Activated CD4-positive, alpha-beta T cell treated with anti-CD3 and anti-CD28 coated beads, Interleukin-2, Interleukin-4, amounts not matched to agents 100 ng/mL and 50 ng/mL, durations not matched to agents 16 hours and 8 hours (primary cell): ENCODE data around the gene EIF3A.
A peak's percentile ranks its signal among the peaks of the same experiment; 100 is the strongest.
"Not testable (repeated sequence)": the region's sequence is repeated elsewhere in the genome, so short reads cannot be mapped to it uniquely, and the experiment has no call there.

Experiments
- DNase-seq: peaks from one replicate; pipeline ENCODE4 v3.0.0-alpha.2; 2020; ENCODE audit warnings: low spot score

EIF3A gene

GRCh38 chr10:119051775-119052174 lies 28.8 kb downstream of the EIF3A start:
- no peak for DNase-seq

- DNase-seq, result no peak
Observed at GRCh38 chr10:119049777-119050176, 30.8 kb downstream of the EIF3A start.

GRCh38 chr10:119049361-119049760 lies 31.3 kb downstream of the EIF3A start:
- DNase-seq, result no peak

- DNase-seq, result no peak
Observed at GRCh38 chr10:119045561-119045960, 35.1 kb downstream of the EIF3A start.

GRCh38 chr10:119042169-119042568 lies 38.4 kb downstream of the EIF3A start:
- DNase-seq, result no peak

GRCh38 chr10:119041326-119041725 lies 39.3 kb downstream of the EIF3A start:
- no peak for DNase-seq

- DNase-seq, result no peak
Observed at GRCh38 chr10:119039161-119039560, 41.5 kb downstream of the EIF3A start.

- no peak for DNase-seq
Observed at GRCh38 chr10:119031496-119032059, 49.0 kb downstream of the EIF3A start.

- DNase-seq, result peak; percentile 61
Observed at GRCh38 chr10:119030421-119031250, 50.0 kb downstream of the EIF3A start.

- DNase-seq, result no peak
Observed at GRCh38 chr10:119029613-119030420, 50.8 kb downstream of the EIF3A start, which contains the start of gene NANOS1. Gene NANOS1 (plus strand): TSS chr10:119029714. CDS start chr10:119029802, 88 bp downstream.

GRCh38 chr10:119028900-119029612 lies 51.6 kb downstream of the EIF3A start:
- DNase-seq, result peak; percentile 80

- DNase-seq, result not testable (repeated sequence)
Observed at GRCh38 chr10:119028445-119028899, 52.1 kb downstream of the EIF3A start.

- no peak for DNase-seq
Observed at GRCh38 chr10:119026301-119027110, 54.1 kb downstream of the EIF3A start.

GRCh38 chr10:119025776-119026175 lies 54.8 kb downstream of the EIF3A start:
- no peak for DNase-seq

GRCh38 chr10:119025336-119025735 lies 55.3 kb downstream of the EIF3A start:
- no peak for DNase-seq

- DNase-seq, result no peak
Observed at GRCh38 chr10:119024882-119025281, 55.7 kb downstream of the EIF3A start.

- DNase-seq, result no peak
Observed at GRCh38 chr10:119023553-119023868, 57.1 kb downstream of the EIF3A start.

GRCh38 chr10:119022846-119023552 lies 57.6 kb downstream of the EIF3A start:
- DNase-seq, result no peak

- DNase-seq, result no peak
Observed at GRCh38 chr10:119020627-119020946, 60.0 kb downstream of the EIF3A start.

- no peak for DNase-seq
Observed at GRCh38 chr10:119007211-119007574, 73.4 kb downstream of the EIF3A start.
